ENCODE results near the gene TMEM200A.

DNA sequence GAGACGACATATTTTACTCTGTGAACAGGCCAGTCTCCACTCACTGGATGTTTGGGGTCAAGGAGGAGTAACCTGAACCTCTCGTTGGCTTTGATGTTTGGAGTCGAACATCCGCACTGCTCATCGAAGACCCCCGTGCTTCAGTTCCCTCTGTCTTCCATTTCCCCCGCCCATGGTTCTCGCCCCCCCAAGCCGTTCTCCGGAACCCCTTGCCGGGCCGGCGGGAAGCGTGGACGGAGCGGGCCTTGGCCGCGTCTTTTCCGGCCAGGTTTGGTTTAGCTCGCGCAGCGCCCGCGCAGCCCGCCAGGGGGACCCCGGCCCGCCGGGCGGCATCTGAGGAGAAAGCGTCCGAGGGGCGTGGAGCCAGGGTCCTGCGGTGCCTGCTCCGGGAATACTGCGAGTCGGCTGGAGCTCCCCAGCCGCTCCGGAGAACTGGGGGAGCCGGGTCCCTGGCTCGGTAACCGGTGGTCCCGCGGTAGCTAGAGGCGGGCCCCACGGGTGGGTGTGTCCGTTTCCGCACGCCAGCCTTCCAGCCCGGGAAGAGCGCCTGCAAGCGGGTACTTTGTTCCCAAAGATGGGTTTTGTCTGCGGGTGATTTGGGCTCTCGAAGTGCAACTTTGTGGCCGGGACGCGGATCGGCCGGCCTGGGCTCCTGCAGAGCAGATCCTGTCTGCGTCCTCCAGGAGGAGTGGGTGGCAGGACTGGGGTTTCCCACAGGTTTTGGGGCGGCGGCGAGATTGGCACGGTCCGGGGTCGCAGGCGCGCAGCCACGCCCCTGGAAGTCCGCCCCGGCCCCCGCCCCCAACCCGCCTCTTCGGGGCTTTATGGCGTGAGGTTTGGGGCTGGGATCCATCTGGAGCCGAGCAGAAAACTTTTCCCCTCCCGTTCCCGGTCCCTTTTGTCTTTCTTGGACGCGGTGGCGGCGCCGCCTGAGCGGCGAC lies at the start of gene TMEM200A:
- peak; percentile 34 for TF ChIP-seq POLR2AphosphoS5 (IDR thresholded peaks at IDR 0.05)
- TF ChIP-seq, protein P1, sequence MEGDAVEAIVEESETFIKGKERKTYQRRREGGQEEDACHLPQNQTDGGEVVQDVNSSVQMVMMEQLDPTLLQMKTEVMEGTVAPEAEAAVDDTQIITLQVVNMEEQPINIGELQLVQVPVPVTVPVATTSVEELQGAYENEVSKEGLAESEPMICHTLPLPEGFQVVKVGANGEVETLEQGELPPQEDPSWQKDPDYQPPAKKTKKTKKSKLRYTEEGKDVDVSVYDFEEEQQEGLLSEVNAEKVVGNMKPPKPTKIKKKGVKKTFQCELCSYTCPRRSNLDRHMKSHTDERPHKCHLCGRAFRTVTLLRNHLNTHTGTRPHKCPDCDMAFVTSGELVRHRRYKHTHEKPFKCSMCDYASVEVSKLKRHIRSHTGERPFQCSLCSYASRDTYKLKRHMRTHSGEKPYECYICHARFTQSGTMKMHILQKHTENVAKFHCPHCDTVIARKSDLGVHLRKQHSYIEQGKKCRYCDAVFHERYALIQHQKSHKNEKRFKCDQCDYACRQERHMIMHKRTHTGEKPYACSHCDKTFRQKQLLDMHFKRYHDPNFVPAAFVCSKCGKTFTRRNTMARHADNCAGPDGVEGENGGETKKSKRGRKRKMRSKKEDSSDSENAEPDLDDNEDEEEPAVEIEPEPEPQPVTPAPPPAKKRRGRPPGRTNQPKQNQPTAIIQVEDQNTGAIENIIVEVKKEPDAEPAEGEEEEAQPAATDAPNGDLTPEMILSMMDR (IDR thresholded peaks at IDR 0.05; ENCODE audit: poor library complexity, severe bottlenecking) = peak; percentile 89
- TF ChIP-seq EP300 (conservative IDR thresholded peaks at IDR 0.05; ENCODE audit: poor library complexity, severe bottlenecking) = no peak
- peak; percentile 85 for TF ChIP-seq RAD21 (conservative IDR thresholded peaks at IDR 0.05)
- TF ChIP-seq SMC3 (conservative IDR thresholded peaks at IDR 0.05; ENCODE audit: poor library complexity) = peak; percentile 93
- no peak for TF ChIP-seq REST (IDR thresholded peaks at IDR 0.05; ENCODE audit: borderline replicate concordance)
- TF ChIP-seq EZH2 (IDR thresholded peaks at IDR 0.05; ENCODE audit: borderline replicate concordance, insufficient read depth, low read length, poor library complexity, severe bottlenecking) = no peak

Measured in neural cell (in vitro differentiated cells).